IMR-90 (cell line): Measurements from ENCODE around the gene FUT9. TPM values are rescaled to one million over a fixed set of nuclear protein-coding genes. Genes with fewer than 3 reads are reported as not detected.

ENCODE experiments used
- ATAC-seq: fragments of 200-7000 bp; cut with Tn5 transposase; 2 replicates; pipeline ENCODE4 v1.9.1; 2020; ENCODE audit warnings: low read depth, mild to moderate bottlenecking, moderate library complexity
- BruUV-seq: library from RNA; stranded (reverse); fragments of 400-500 nt; replicated peaks from 2 replicates; lab custom pipeline; 2021; lab: Mats Ljungman, UMichigan
- CTCF ChIA-PET: fragments of 300-600 bp; formaldehyde crosslinking; extraction: SDS; loops from one replicate; lab custom pipeline; 2021; ENCODE audit warnings: antibody characterized with exemption; lab: Yijun Ruan, JAX
- POLR2A ChIA-PET: fragments of 300-600 bp; sonication (Branson Sonifier 250); formaldehyde crosslinking; loops from one replicate; lab custom pipeline; 2022; ENCODE audit warnings: antibody characterized with exemption; ENCODE audit not compliant: unreplicated experiment; lab: Charles Lee
- DNase-seq: peaks from one replicate; pipeline ENCODE4 v3.0.0; 2013
- H2AFZ ChIP-seq: replicated peaks from 2 replicates; pipeline ENCODE3; 2013; ENCODE audit warnings: low read length, mild to moderate bottlenecking; ENCODE audit not compliant: poor library complexity
- H2AK5ac ChIP-seq: 2 replicates; pipeline ENCODE4 v1.6.1; 2013; ENCODE audit warnings: low read depth, low read length, inconsistent platforms
- H2AK9ac ChIP-seq: replicated peaks from 2 replicates; pipeline ENCODE3; 2013; ENCODE audit warnings: mild to moderate bottlenecking, low read depth, low read length, moderate library complexity; ENCODE audit not compliant: poor library complexity
- H2BK120ac ChIP-seq: 2 replicates; pipeline ENCODE4 v1.6.1; 2013; ENCODE audit warnings: low read depth, low read length, inconsistent platforms
- H2BK15ac ChIP-seq: 3 replicates; pipeline ENCODE4 v1.6.1; 2013; ENCODE audit warnings: low read depth, low read length, inconsistent platforms
- H2BK20ac ChIP-seq: 2 replicates; pipeline ENCODE4 v1.6.1; 2013; ENCODE audit warnings: low read depth, mild to moderate bottlenecking, inconsistent platforms, low read length, moderate library complexity
- H2BK5ac ChIP-seq: 2 replicates; pipeline ENCODE4 v1.6.1; 2013; ENCODE audit warnings: mild to moderate bottlenecking, low read depth, low read length, inconsistent platforms; ENCODE audit not compliant: poor library complexity, severe bottlenecking
- H3K14ac ChIP-seq: replicated peaks from 2 replicates; pipeline ENCODE4 v1.6.1; 2013; ENCODE audit warnings: low read depth, low read length, inconsistent platforms
- H3K18ac ChIP-seq: 2 replicates; pipeline ENCODE4 v1.6.1; 2013; ENCODE audit warnings: low read depth, low read length, control low read depth
- H3K23ac ChIP-seq: 2 replicates; pipeline ENCODE4 v1.6.1; 2013; ENCODE audit warnings: low read depth, low read length, inconsistent platforms
- H3K27ac ChIP-seq: 2 replicates; pipeline ENCODE4 v1.5.1; 2013; ENCODE audit warnings: mild to moderate bottlenecking, control low read depth, low read length; ENCODE audit not compliant: insufficient read depth
- H3K27me3 ChIP-seq: 2 replicates; pipeline ENCODE4 v1.6.1; 2013; ENCODE audit warnings: low read length; ENCODE audit not compliant: control insufficient read depth, insufficient read depth
- H3K36me3 ChIP-seq: 2 replicates; pipeline ENCODE4 v1.6.1; 2013; ENCODE audit warnings: low read length, mixed read lengths; ENCODE audit not compliant: control insufficient read depth, insufficient read depth
- H3K4ac ChIP-seq: 2 replicates; pipeline ENCODE4 v1.6.1; 2013; ENCODE audit warnings: low read depth, low read length, inconsistent platforms
- H3K4me1 ChIP-seq: 2 replicates; pipeline ENCODE4 v1.6.1; 2013; ENCODE audit warnings: low read length, mixed read lengths; ENCODE audit not compliant: control insufficient read depth, insufficient read depth
- H3K4me2 ChIP-seq: 2 replicates; pipeline ENCODE4 v1.6.1; 2013; ENCODE audit warnings: low read depth, mild to moderate bottlenecking, control low read depth, low read length, moderate library complexity
- H3K4me3 ChIP-seq: 2 replicates; pipeline ENCODE4 v1.5.1; 2013; ENCODE audit warnings: low read depth, mild to moderate bottlenecking, control low read depth, low read length, moderate library complexity; ENCODE audit not compliant: insufficient read depth
- H3K56ac ChIP-seq: 2 replicates; pipeline ENCODE4 v1.6.1; 2013; ENCODE audit warnings: low read length, inconsistent platforms; ENCODE audit not compliant: insufficient read depth; ENCODE audit errors: extremely low read depth
- H3K79me1 ChIP-seq, 2 experiments: 2 replicates each; pipeline ENCODE4 v1.6.1; 2013; ENCODE audit warnings: low read length in 2 of 2, inconsistent platforms in 1 of 2, low read depth in 1 of 2
- H3K9ac ChIP-seq: 2 replicates; pipeline ENCODE4 v1.6.1; 2013; ENCODE audit warnings: low read depth, low read length, control low read depth
- H3K9me1 ChIP-seq: 2 replicates; pipeline ENCODE4 v1.6.1; 2013; ENCODE audit warnings: low read length, inconsistent platforms; ENCODE audit not compliant: insufficient read depth
- H3K9me3 ChIP-seq: 2 replicates; pipeline ENCODE4 v1.6.1; 2013; ENCODE audit warnings: low read length; ENCODE audit not compliant: control insufficient read depth, insufficient read depth
- H4K20me1 ChIP-seq: 2 replicates; pipeline ENCODE4 v1.6.1; 2013; ENCODE audit warnings: low read length, inconsistent platforms; ENCODE audit not compliant: insufficient read depth
- H4K5ac ChIP-seq: 2 replicates; pipeline ENCODE4 v1.6.1; 2013; ENCODE audit warnings: mild to moderate bottlenecking, low read depth, low read length, control low read depth
- H4K8ac ChIP-seq, 2 experiments: 2 replicates each; pipeline ENCODE4 v1.6.1; 2013; ENCODE audit warnings: low read depth in 2 of 2, low read length in 2 of 2, control low read depth in 1 of 2, inconsistent platforms in 1 of 2
- H4K91ac ChIP-seq: 2 replicates; pipeline ENCODE4 v1.6.1; 2013; ENCODE audit warnings: low read depth, low read length, inconsistent platforms; ENCODE audit not compliant: insufficient read depth
- CEBPB ChIP-seq: IDR thresholded peaks from 2 replicates; pipeline ENCODE4 v1.6.1; 2012; ENCODE audit warnings: low read depth, low read length, improper control_type of control experiment
- CHD1 ChIP-seq: IDR thresholded peaks from 2 replicates; pipeline ENCODE4 v1.6.1; 2012; ENCODE audit warnings: low read depth, low read length, improper control_type of control experiment
- ELK1 ChIP-seq: fragments of 150-350 bp; IDR thresholded peaks from 2 replicates; pipeline ENCODE4 v1.6.1; 2016; ENCODE audit warnings: low read depth, mild to moderate bottlenecking, low read length, moderate library complexity, borderline replicate concordance
- FOS ChIP-seq: fragments of 150-350 bp; IDR thresholded peaks from 2 replicates; pipeline ENCODE4 v1.6.1; 2016; ENCODE audit warnings: low read depth, low read length
- MAFK ChIP-seq: IDR thresholded peaks from 2 replicates; pipeline ENCODE4 v1.6.1; 2012; ENCODE audit warnings: low read depth, low read length, improper control_type of control experiment
- MXI1 ChIP-seq: IDR thresholded peaks from 2 replicates; pipeline ENCODE4 v1.6.1; 2012; ENCODE audit warnings: low read depth, mild to moderate bottlenecking, low read length, moderate library complexity, borderline replicate concordance
- POLR2A ChIP-seq: IDR thresholded peaks from 2 replicates; pipeline ENCODE4 v1.6.1; 2012; ENCODE audit warnings: mild to moderate bottlenecking, low read depth, low read length
- RAD21 ChIP-seq: IDR thresholded peaks from 2 replicates; pipeline ENCODE4 v1.6.1; 2012; ENCODE audit warnings: low read length, improper control_type of control experiment
- RCOR1 ChIP-seq: IDR thresholded peaks from 2 replicates; pipeline ENCODE4 v1.6.1; 2012; ENCODE audit warnings: mild to moderate bottlenecking, low read length, improper control_type of control experiment; ENCODE audit not compliant: insufficient replicate concordance
- RFX5 ChIP-seq: IDR thresholded peaks from 2 replicates; pipeline ENCODE4 v1.8.0; 2012; ENCODE audit warnings: low read depth, mild to moderate bottlenecking, low read length, moderate library complexity
- USF2 ChIP-seq: fragments of 150-350 bp; IDR thresholded peaks from 2 replicates; pipeline ENCODE4 v1.6.1; 2017; ENCODE audit warnings: mild to moderate bottlenecking, antibody characterized with exemption, low read length, low read depth
- whole genome bisulfite sequencing, 2 experiments: methylation state at CpG; one replicate each; pipeline versions ENCODE4 v1.1.5 to v1.1.7; 2013; ENCODE audit warnings: missing lambda C conversion rate in 2 of 2; ENCODE audit not compliant: insufficient read length in 1 of 2; ENCODE audit errors: extremely low coverage in 2 of 2; 5-methylcytosine and 5-hydroxymethylcytosine counted together
- dilution Hi-C: fragments of 300-500 bp; cut with HindIII; formaldehyde crosslinking; loops from one replicate; pipeline ENCODE4 v1.14.3; 2018; ENCODE audit warnings: low sequenced_read_pairs; ENCODE audit not compliant: unreplicated experiment
- in situ Hi-C: fragments of 300-500 bp; cut with MboI; formaldehyde crosslinking; loops from 3 replicates; pipeline ENCODE4 v1.14.3; 2019; ENCODE audit warnings: low sequenced_read_pairs, inconsistent platforms, mixed read lengths
- intact Hi-C: fragments of 100-400 bp; cut with micrococcal nuclease; formaldehyde crosslinking; loops from 2 replicates; pipeline ENCODE4 v1.10.0; 2022
- polyA plus RNA-seq, 3 experiments: library from polyadenylated mRNA; depleted of rRNA; stranded (reverse); fragments of >200 nt; gene quantifications; 2 replicates each; pipeline ENCODE4 v1.2.3, GENCODE V29; 2012; ENCODE audit warnings: low replicate concordance in 1 of 3
- total RNA-seq: library from RNA; depleted of rRNA; stranded (reverse); fragments of >200 nt; gene quantifications from 2 replicates; pipeline ENCODE4 v1.2.3, GENCODE V29; 2012

FUT9 gene
- total and polyA plus RNA-seq, 2 of the 4 experiments (the other 2 are of a cell fraction): under 0.01 TPM; not detected in 1

- no peak overlapping the region for H2AFZ ChIP-seq
- H3K14ac ChIP-seq: no peak overlapping the region
- DNase-seq: no peak
- no peak overlapping the region for H3K23ac ChIP-seq
- no peak overlapping the region for H4K91ac ChIP-seq
- no peaks in the 10 kb centered on the region for H3K9me1 ChIP-seq
- dilution Hi-C loops (no loop called here), in situ Hi-C loops (no loop called here), intact Hi-C loops (no loop called here)
- H2AK5ac ChIP-seq: no peak overlapping the region
- no peak overlapping the region for H3K56ac ChIP-seq
- no peaks in the 10 kb centered on the region for H3K79me1 ChIP-seq
- H4K5ac ChIP-seq: no peak overlapping the region
- H4K20me1 ChIP-seq: no peaks in the 10 kb centered on the region
- no peak overlapping the region for H2BK120ac ChIP-seq
- no peak overlapping the region for H2BK5ac ChIP-seq
- H3K9me3 ChIP-seq: peaks cover 2% of the 10 kb centered on the region; the same call in 1 of the 2 replicates
- H3K27me3 ChIP-seq: no peaks in the 10 kb centered on the region
- no peak overlapping the region for H4K8ac ChIP-seq
- no peak overlapping the region for H3K27ac ChIP-seq
- ATAC-seq: no peak
- H3K18ac ChIP-seq: no peak overlapping the region
- no peak overlapping the region for H3K9ac ChIP-seq
- H3K4me3 ChIP-seq: no peak overlapping the region
- CTCF ChIA-PET: no interaction called here
- H2BK20ac ChIP-seq: no peak overlapping the region
- H3K4me1 ChIP-seq: no peaks in the 10 kb centered on the region
- no peak for TF ChIP-seq CHD1
- TF ChIP-seq MXI1: no peak
- no peak for TF ChIP-seq MAFK
- TF ChIP-seq RCOR1: no peak
- TF ChIP-seq RFX5: no peak
- TF ChIP-seq FOS: no peak
- no peak for TF ChIP-seq USF2
- TF ChIP-seq ELK1: no peak
- no peak for TF ChIP-seq CEBPB
- no peak for TF ChIP-seq RAD21
- no peak for TF ChIP-seq POLR2A
- no peak overlapping the region for H2AK9ac ChIP-seq
- WGBS, 2 experiments: no CpG with 5 or more reads among the region's 3 CpGs
- no peaks in the 10 kb centered on the region for H3K36me3 ChIP-seq
- H2BK15ac ChIP-seq: no peak overlapping the region
- no peak overlapping the region for H3K4me2 ChIP-seq
- BruUV-seq: no TSS peak
- POLR2A ChIA-PET: no interaction called here
- no peak overlapping the region for H3K4ac ChIP-seq
These were observed 198.0 kb downstream of the FUT9 start for GRCh38 chr6:96213784-96214183.
